HL-60/S4 (cell line): ENCODE data around the gene SOHLH1.

ENCODE experiments used
- in situ Hi-C: fragments of 300-500 bp; cut with MboI; formaldehyde crosslinking; loops from 2 replicates; pipeline ENCODE4 v1.14.3; 2022; ENCODE audit warnings: low sequenced_read_pairs

Gene SOHLH1

GRCh38 chr9:135699440-135699839 is at the start of gene SOHLH1:
Gene SOHLH1 (minus strand): TSS chr9:135699481. CDS start chr9:135699467, 14 bp downstream.
- in situ Hi-C loops = no loop called here

- in situ Hi-C loops = no loop called here
Measured at GRCh38 chr9:135748676-135749075, 49.4 kb upstream of the SOHLH1 start.

- in situ Hi-C loops = no loop called here
Measured at GRCh38 chr9:135747311-135747710, 48.0 kb upstream of the SOHLH1 start.

- in situ Hi-C loops = no loop called here
Measured at GRCh38 chr9:135746565-135746964, 47.3 kb upstream of the SOHLH1 start.

- in situ Hi-C loops = no loop called here
Measured at GRCh38 chr9:135745686-135746324, 46.5 kb upstream of the SOHLH1 start.

- in situ Hi-C loops = no loop called here
Measured at GRCh38 chr9:135745189-135745588, 45.9 kb upstream of the SOHLH1 start.

GRCh38 chr9:135744333-135745070 is 45.2 kb upstream of the SOHLH1 start:
- in situ Hi-C loops = no loop called here

- in situ Hi-C loops = no loop called here
Measured at GRCh38 chr9:135743546-135744332, 44.5 kb upstream of the SOHLH1 start.

- in situ Hi-C loops = no loop called here
Measured at GRCh38 chr9:135743021-135743420, 43.7 kb upstream of the SOHLH1 start.

GRCh38 chr9:135741276-135742219 is 42.3 kb upstream of the SOHLH1 start:
- in situ Hi-C loops = no loop called here

GRCh38 chr9:135739271-135740220 is 40.3 kb upstream of the SOHLH1 start:
- in situ Hi-C loops = no loop called here

- in situ Hi-C loops = no loop called here
Measured at GRCh38 chr9:135737840-135738521, 38.7 kb upstream of the SOHLH1 start.

GRCh38 chr9:135736979-135737839 is 37.9 kb upstream of the SOHLH1 start:
- in situ Hi-C loops = no loop called here

- in situ Hi-C loops = no loop called here
Measured at GRCh38 chr9:135736272-135736978, 37.1 kb upstream of the SOHLH1 start.

GRCh38 chr9:135734616-135735144 is 35.4 kb upstream of the SOHLH1 start:
- in situ Hi-C loops = no loop called here

GRCh38 chr9:135732569-135733257 is 33.4 kb upstream of the SOHLH1 start:
- in situ Hi-C loops = no loop called here

- in situ Hi-C loops = no loop called here
Measured at GRCh38 chr9:135731454-135731853, 32.2 kb upstream of the SOHLH1 start.
